Psoas muscle (tissue), 7 donors: ENCODE results near the gene HPX. TPM values are rescaled to one million over a fixed set of nuclear protein-coding genes. Genes with fewer than 3 reads are reported as not detected.

Experiments used
- polyA plus RNA-seq, 3 donors: library from polyadenylated mRNA; stranded (reverse); fragments of 200-250 nt; gene quantifications; one replicate each; pipeline ENCODE4 v1.2.3, GENCODE V29; 2013
- total RNA-seq, 4 donors: library from RNA; stranded (reverse); fragmentation: NEBNext Ultra II Directional in 2 of 4; extraction: Animal tissue kit (Norgen Biotek cat#: 25700) in 2 of 4; gene quantifications; one replicate each; pipeline versions ENCODE4 v1.2.1 to v1.2.4, GENCODE V29; 2021 to 2023
- donor health status: healthy with polysubstance abuse.
- donor health status: DM: no; HTN: no; CAD: no; lungs with moderate emphysema.
- donor health status: Bipolar disorder and iron deficiency.
- donor health status: healthy.
- donor health status: DM: no; HTN: no; CAD: no.
- donor health status: DM: no; HTN: no; CAD: no.
- donor health status: DM: yes; HTN: yes; CAD: no.

The HPX gene
- total and polyA plus RNA-seq, 7 donors, result 0.04 to 0.75 (median 0.35) TPM; not detected in 1

Other genes with a start within 250 kb of the HPX start
- gene OR52W1, start 241.8 kb downstream of the HPX start, total RNA-seq, result not detected
- not detected for gene OR52W1, start 241.8 kb downstream of the HPX start, polyA plus RNA-seq
- not detected for gene C11orf42, start 235.4 kb downstream of the HPX start, total RNA-seq
- not detected for gene C11orf42, start 235.4 kb downstream of the HPX start, polyA plus RNA-seq
- 10 to 100 TPM in 3 of 4 donors, 1 to 10 TPM in 1; 9.1 to 21.6 (median 15.6) TPM for gene FHIP1B, start 206.4 kb downstream of the HPX start, total RNA-seq
- 10 to 100 TPM; 15.7 to 22.2 (median 20.1) TPM for gene FHIP1B, start 206.4 kb downstream of the HPX start, polyA plus RNA-seq
- not detected for gene CNGA4, start 201.9 kb downstream of the HPX start, total RNA-seq
- gene CNGA4, start 201.9 kb downstream of the HPX start, polyA plus RNA-seq, result under 1 TPM in 2 of 3 donors, not detected in 1; 0.03 to 0.21 TPM
- gene CCKBR, start 181.1 kb downstream of the HPX start, total RNA-seq, result not detected
- not detected for gene CCKBR, start 181.1 kb downstream of the HPX start, polyA plus RNA-seq
- gene CAVIN3, start 120.5 kb downstream of the HPX start, total RNA-seq, result 10 to 100 TPM; 14.2 to 25.5 (median 15.4) TPM
- 10 to 100 TPM; 21.5 to 24.7 (median 23.5) TPM for gene CAVIN3, start 120.5 kb downstream of the HPX start, polyA plus RNA-seq
- 10 to 100 TPM; 37.6 to 57.4 (median 39.1) TPM for gene SMPD1, start 50.5 kb downstream of the HPX start, total RNA-seq
- gene SMPD1, start 50.5 kb downstream of the HPX start, polyA plus RNA-seq, result 10 to 100 TPM; 32.7 to 50.9 (median 33.6) TPM
- 10 to 100 TPM; 36.5 to 53.9 (median 43.0) TPM for gene APBB1, start 21.9 kb downstream of the HPX start, total RNA-seq
- gene APBB1, start 21.9 kb downstream of the HPX start, polyA plus RNA-seq, result 10 to 100 TPM; 39.5 to 49.5 (median 42.5) TPM
- gene TRIM3, start 33.0 kb upstream of the HPX start, total RNA-seq, result 10 to 100 TPM in 3 of 4 donors, 1 to 10 TPM in 1; 9.6 to 15.3 (median 12.7) TPM
- 10 to 100 TPM; 11.5 to 12.5 (median 12.2) TPM for gene TRIM3, start 33.0 kb upstream of the HPX start, polyA plus RNA-seq
- gene ARFIP2, start 40.3 kb upstream of the HPX start, total RNA-seq, result 10 to 100 TPM in 3 of 4 donors, 1 to 10 TPM in 1; 8.4 to 25.5 (median 15.5) TPM
- 10 to 100 TPM; 19.4 to 31.3 (median 21.0) TPM for gene ARFIP2, start 40.3 kb upstream of the HPX start, polyA plus RNA-seq
- 10 to 100 TPM; 12.5 to 25.2 (median 16.1) TPM for gene TIMM10B, start 40.5 kb upstream of the HPX start, total RNA-seq
- 10 to 100 TPM; 13.1 to 32.8 (median 24.7) TPM for gene TIMM10B, start 40.5 kb upstream of the HPX start, polyA plus RNA-seq
- 1 to 10 TPM; 3.1 to 7.8 (median 3.5) TPM for gene DNHD1, start 56.3 kb upstream of the HPX start, total RNA-seq
- 1 to 10 TPM; 2.0 to 9.0 (median 3.4) TPM for gene DNHD1, start 56.3 kb upstream of the HPX start, polyA plus RNA-seq
- 10 to 100 TPM; 11.6 to 18.6 (median 15.5) TPM for gene RRP8, start 162.6 kb upstream of the HPX start, total RNA-seq
- 10 to 100 TPM; 18.4 to 34.0 (median 26.1) TPM for gene RRP8, start 162.6 kb upstream of the HPX start, polyA plus RNA-seq
- 10 to 100 TPM; 68.3 to 96.6 (median 84.3) TPM for gene ILK, start 162.8 kb upstream of the HPX start, total RNA-seq
- gene ILK, start 162.8 kb upstream of the HPX start, polyA plus RNA-seq, result 100 to 1,000 TPM in 2 of 3 donors, 10 to 100 TPM in 1; 75.8 to 173 (median 104) TPM
- 100 to 1,000 TPM in 2 of 4 donors, 10 to 100 TPM in 2; 70.4 to 119 (median 99.5) TPM for gene TAF10, start 171.2 kb upstream of the HPX start, total RNA-seq
- 10 to 100 TPM; 67.0 to 80.3 (median 67.1) TPM for gene TAF10, start 171.2 kb upstream of the HPX start, polyA plus RNA-seq
- 10 to 100 TPM; 28.0 to 50.2 (median 35.8) TPM for gene TPP1, start 178.4 kb upstream of the HPX start, total RNA-seq
- 10 to 100 TPM; 11.8 to 30.0 (median 21.6) TPM for gene TPP1, start 178.4 kb upstream of the HPX start, polyA plus RNA-seq
- gene DCHS1, start 214.8 kb upstream of the HPX start, total RNA-seq, result 1 to 10 TPM; 3.2 to 7.2 (median 5.4) TPM
- gene DCHS1, start 214.8 kb upstream of the HPX start, polyA plus RNA-seq, result 1 to 10 TPM in 2 of 3 donors, under 1 TPM in 1; 0.98 to 1.7 (median 1.1) TPM
- gene MRPL17, start 242.4 kb upstream of the HPX start, total RNA-seq, result 10 to 100 TPM; 27.2 to 44.8 (median 38.8) TPM
- 10 to 100 TPM; 43.0 to 95.6 (median 47.0) TPM for gene MRPL17, start 242.4 kb upstream of the HPX start, polyA plus RNA-seq